ENCODE data around the gene TTC7B. TPM values are rescaled to one million over a fixed set of nuclear protein-coding genes. Genes with fewer than 3 reads are reported as not detected.

The TTC7B gene
- total and polyA plus RNA-seq, 2 of the 13 experiments (the other 11 are each of a cell fraction or from before 2014, with no cell fraction given) = 1.3 to 3.2 TPM

- H3K27ac ChIP-seq (ENCODE audit: extremely low read length, insufficient read depth, low read length) = no peak overlapping the region
- in situ Hi-C loops (cut with HindIII; ENCODE audit: extremely low pct_ligation_motif_present, low pct_unique_long_range_greater_than_20kb) (no loop called here), intact Hi-C loops (cut with micrococcal nuclease; ENCODE audit: unreplicated experiment) (no loop called here)
- 64% methylated on average over 3 of the region's 5 CpGs for WGBS (ENCODE audit: low lambda C conversion rate)
- FAIRE-seq (no peak), DNase-seq (ENCODE audit: low spot score) (no peak), ATAC-seq (no peak)
- no peak for TF ChIP-seq ZNF510 (CRISPR knock-in tag; IDR thresholded peaks at IDR 0.05; ENCODE audit: low read depth)
- no peak for TF ChIP-seq RORA (CRISPR knock-in tag; IDR thresholded peaks at IDR 0.05)
- TF ChIP-seq TRIM22 (IDR thresholded peaks at IDR 0.05) = no peak
- TF ChIP-seq PHF20 (CRISPR knock-in tag; IDR thresholded peaks at IDR 0.05) = no peak
- TF ChIP-seq REXO4 (CRISPR knock-in tag; IDR thresholded peaks at IDR 0.05; ENCODE audit: borderline replicate concordance) = no peak
- TF ChIP-seq ZSCAN5A (CRISPR knock-in tag; IDR thresholded peaks at IDR 0.05; ENCODE audit: borderline replicate concordance) = no peak
- TF ChIP-seq ZFP90 (CRISPR knock-in tag; IDR thresholded peaks at IDR 0.05; ENCODE audit: borderline replicate concordance) = no peak
- no peak for TF ChIP-seq ZNF710 (CRISPR knock-in tag; IDR thresholded peaks at IDR 0.05; ENCODE audit: borderline replicate concordance)
- TF ChIP-seq GPBP1L1 (CRISPR knock-in tag; IDR thresholded peaks at IDR 0.05) = no peak
- no peak for TF ChIP-seq NR3C1 (CRISPR knock-in tag; IDR thresholded peaks at IDR 0.05)
- no peak for TF ChIP-seq ZNF547 (CRISPR knock-in tag; IDR thresholded peaks at IDR 0.05)
- no peak for TF ChIP-seq IRX3 (CRISPR knock-in tag; IDR thresholded peaks at IDR 0.05; ENCODE audit: borderline replicate concordance, low read depth)
- TF ChIP-seq MYC (CRISPR knock-in tag; IDR thresholded peaks at IDR 0.05; ENCODE audit: borderline replicate concordance) = no peak
- no peak for TF ChIP-seq ZNF30 (CRISPR knock-in tag; IDR thresholded peaks at IDR 0.05)
- TF ChIP-seq HOXA3 (CRISPR knock-in tag; IDR thresholded peaks at IDR 0.05) = no peak
- TF ChIP-seq HNF4G (IDR thresholded peaks at IDR 0.05; ENCODE audit: borderline replicate concordance, low read depth, low read length) = no peak
- no peak for TF ChIP-seq HNF4G (CRISPR knock-in tag; IDR thresholded peaks at IDR 0.05; ENCODE audit: borderline replicate concordance, low read depth)
- H3K36me3 ChIP-seq (replicated peaks in 1 of 2; ENCODE audit: control insufficient read depth in 1 of 2, insufficient read depth in 2 of 2, low read length in 2 of 2) = no peaks in the 10 kb centered on the region
- no peak overlapping the region for H2AFZ ChIP-seq (ENCODE audit: low read length)
- no peaks in the 10 kb centered on the region for H4K20me1 ChIP-seq (ENCODE audit: insufficient read depth, low read length)
- no peak overlapping the region for H3K4me3 ChIP-seq (replicated peaks in 1 of 3; ENCODE audit: insufficient read depth in 1 of 3, low read depth in 2 of 3, low read length in 3 of 3)
- H3K4me1 ChIP-seq (ENCODE audit: insufficient read depth, low read length) = peaks cover 20% of the 10 kb centered on the region
- BruUV-seq (replicated peaks) = no TSS peak
- H3K27me3 ChIP-seq (ENCODE audit: control insufficient read depth in 1 of 2, insufficient read depth in 2 of 2, low read length in 2 of 2) = peaks cover 0 to 9% of the 10 kb centered on the region in 2 experiments; a peak in 4 of 5 replicates
- peaks cover 10% of the 10 kb centered on the region; the same call in 1 of the 2 replicates for H3K9me3 ChIP-seq (ENCODE audit: low read length)
- ChIA-PET CTCF (ENCODE audit: low intra/inter-chr PET ratio, low total read pairs) (no interaction called here), POLR2A (no interaction called here)
- no peak overlapping the region for H3K9ac ChIP-seq (ENCODE audit: insufficient read depth, low read depth, low read length)
- H3K4me2 ChIP-seq (ENCODE audit: low read depth, low read length) = no peak overlapping the region
- no peaks in the 10 kb centered on the region for H3K79me2 ChIP-seq (ENCODE audit: insufficient read depth, low read length)
Observed at GRCh38 chr14:90819734-90820393, 3.6 kb upstream of the TTC7B start.
